ENCODE data around the gene COPZ2.
"Not testable (repeated sequence)": the region's sequence is repeated elsewhere in the genome, so short reads cannot be mapped to it uniquely, and the experiment has no call there.

Gene COPZ2

DNA sequence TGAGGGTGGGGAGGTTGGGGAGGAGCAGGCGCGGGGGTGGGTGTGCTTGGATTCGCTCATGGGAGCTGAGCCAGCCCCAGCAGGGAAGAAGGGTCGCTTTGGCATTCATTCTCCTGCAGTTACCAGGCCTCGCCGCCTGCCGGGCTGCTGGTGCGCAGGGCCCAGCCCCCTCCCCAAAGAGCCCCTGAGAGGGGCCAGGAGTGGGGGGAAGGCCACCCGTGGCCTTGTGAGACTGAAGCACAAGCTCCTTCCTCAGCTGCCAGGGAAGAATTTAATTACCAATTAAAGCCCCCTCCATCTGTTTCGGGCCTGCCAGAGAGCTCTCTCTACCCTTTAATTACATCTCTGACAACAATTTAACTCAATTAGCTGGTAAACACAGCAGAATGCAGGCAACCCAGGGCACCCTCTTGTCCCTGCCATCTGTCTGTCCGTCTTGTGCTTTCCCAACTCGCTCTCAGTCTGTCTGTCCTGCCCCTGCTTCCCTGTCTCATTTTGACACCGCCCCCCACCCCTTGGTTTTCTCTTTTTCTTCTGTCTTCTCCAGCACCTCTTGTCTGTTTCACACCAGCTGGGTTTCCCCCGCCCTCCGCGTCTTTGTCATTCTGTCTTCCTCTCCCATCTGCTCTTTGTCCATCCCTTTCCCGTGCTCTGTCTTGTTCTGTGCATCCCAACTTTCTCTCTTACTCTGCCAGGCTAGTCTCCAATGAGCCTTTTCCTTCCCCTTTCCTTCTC, 34.0 kb downstream of the COPZ2 start:
- DNase-seq, result no peak

DNA sequence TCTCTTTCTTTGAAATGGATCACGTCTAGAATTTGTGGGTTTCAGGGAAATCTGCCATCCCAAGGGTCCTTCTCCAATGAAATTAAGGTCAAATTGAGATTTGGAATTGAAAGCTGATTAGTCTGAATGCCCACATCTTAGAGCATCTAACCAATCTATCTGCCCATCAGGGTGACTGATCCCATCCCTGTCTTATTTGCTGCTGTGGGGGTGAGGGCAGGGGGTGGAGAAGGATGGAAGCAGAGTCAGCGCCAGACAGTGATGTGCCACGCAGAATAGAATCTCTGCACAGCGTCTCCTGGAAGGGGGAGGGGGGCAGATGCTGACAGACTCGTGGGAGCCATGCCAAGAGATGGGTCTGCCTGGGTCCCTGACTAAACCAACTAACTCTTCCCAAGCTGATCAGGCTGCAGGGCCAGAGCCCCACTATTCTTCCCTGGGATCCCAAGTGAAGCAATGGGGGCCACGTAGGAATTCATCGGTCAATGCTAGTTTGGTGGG, 34.6 kb downstream of the COPZ2 start:
- DNase-seq, result no peak

DNA sequence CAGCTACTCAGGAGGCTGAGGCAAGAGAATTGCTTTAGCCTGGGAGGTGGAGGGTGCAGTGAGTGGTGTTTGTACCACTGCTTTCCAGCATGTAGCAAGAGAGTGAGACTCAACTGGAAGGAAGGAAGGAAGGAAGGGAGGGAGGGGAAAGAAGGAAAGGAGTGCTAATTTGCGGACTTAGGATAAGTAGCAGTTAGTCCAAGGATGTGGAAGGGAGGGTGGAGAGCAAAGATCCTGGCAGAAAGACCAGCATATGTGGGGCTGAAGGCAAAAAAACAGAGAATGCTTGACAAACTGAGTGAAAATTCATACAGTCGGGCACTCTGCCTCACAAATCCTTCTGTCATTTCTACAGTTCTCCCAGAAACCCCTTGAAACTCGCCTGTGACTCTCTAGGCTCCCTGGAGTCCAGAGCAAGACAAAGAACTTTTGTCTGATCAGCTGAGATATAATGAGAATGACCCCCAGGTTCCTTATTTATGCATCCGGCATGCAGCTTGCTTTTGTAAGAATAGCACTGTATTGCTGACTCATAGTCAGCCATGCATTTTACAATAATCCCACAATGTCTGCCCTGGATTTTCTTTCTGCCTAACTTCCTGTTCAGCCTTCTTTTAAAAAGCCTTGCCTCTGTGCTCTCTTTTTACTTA, 35.2 kb downstream of the COPZ2 start:
- DNase-seq, result peak; percentile 95

DNA sequence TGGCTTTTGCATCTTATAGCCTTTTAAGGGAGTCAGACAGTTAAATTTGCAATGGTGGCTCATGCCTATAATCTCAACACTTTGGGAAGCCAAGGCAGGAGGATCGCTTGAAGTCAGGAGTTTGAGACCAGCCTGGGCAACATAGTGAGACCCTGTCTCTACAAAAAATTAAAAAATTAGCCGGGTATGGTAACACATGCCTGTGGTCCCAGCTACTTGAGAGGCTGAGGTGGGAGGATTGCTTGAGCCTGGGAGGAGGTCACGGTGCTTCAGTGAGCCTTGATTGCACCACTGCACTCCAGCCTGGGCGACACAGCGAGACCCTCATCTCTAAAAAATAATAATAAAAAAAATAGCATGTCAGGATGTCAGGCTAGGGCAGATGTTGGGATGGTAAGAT, 35.9 kb downstream of the COPZ2 start:
- not testable (repeated sequence) for DNase-seq

DNA sequence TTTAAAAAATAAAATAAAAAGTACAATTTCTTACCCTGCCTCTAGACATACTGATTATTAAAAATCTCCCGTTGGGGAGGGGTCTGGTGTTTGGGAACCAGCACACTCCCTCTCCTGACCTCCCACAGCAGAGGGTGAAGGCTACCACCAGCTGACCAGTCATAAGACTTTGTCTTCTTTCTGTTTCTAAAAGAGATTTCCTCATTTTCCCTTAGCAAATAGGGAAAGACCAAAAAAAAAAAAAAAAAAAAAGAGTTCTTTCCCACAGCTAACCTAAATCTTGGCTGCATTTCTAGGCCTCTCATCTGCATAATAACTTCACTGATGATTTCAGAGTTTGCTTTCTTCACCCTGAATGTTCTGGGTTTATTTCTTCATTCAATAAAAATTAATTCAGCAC, 36.4 kb downstream of the COPZ2 start:
- DNase-seq, result peak; percentile 50

DNA sequence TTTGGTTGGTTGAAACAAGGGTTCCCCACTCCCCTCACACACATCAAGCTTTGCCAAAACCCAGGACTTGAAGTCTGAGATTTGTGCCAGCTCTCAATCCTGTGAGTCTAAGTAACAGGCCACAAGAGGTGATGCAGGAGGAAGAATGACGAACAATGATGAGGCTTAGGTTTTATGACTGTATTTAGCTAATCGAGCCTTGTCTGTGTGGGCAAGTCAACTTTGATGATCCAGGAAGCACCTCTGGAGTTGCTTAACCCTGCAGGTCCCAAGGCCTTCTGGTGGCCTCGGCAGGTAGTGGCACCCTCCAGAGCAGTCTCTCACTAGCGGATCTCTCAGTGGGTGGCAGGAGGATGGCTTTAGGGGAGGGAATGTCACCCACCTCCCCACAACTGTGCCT, 38.0 kb downstream of the COPZ2 start:
- DNase-seq, result peak; percentile 48

DNA sequence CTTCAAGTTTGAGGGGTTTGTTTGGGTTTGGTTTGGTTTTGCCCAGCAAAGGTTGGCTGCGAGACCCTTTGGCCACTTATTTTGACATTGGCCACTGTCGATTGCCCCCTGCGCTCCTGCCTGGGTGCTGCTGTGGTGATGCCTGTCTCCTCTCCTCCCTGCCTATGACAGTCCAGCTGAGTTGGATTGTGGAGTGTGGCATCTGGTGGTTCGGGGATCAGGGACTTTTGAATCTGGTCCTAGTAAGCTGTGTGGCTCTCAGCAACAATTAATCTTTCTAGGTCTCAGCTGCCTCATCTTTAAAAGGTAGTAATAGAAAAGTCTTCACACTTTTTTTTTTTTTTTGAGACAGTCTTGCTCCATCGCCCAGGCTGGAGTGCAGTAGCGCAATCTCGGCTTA, 39.6 kb downstream of the COPZ2 start:
- DNase-seq, result no peak

DNA sequence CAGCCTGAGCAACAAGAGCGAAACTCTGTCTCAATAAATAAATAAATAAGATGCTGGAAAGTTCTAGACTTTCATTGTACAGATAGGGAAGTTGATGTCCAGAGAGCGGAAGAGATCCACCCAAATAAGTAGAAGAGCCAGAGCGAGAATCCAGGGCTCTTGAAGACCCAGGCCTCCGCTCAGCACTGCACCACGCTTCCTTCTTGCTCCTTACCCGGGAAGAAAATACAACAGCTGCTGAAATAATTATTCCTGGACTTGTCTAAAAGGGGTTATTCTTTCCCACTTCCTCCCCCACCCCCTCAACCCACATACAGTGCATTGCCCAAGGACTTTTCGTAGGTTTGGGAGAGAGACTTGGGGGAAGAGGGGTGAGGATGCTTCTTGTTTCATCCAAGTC, 40.0 kb downstream of the COPZ2 start:
- no peak for DNase-seq

DNA sequence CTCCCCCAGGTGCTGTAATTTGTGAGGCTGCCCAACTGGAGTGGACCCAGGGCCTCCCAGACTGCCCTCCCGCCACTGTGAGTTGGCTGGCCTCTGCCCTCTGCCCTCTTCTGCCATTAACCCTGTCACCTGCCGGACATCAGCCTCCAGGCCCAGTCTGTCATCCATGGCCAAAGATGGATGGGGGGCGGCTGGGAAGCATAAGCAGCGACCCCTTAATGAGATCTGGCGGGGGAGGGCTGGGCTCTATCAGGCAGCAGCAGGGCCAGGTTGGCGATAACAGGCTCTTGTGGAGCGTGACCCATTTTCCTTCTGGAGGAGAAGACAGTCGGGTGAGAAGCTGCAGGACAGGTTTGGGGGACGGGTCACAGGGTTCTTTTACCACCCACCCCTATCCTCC, 41.4 kb downstream of the COPZ2 start:
- no peak for DNase-seq

DNA sequence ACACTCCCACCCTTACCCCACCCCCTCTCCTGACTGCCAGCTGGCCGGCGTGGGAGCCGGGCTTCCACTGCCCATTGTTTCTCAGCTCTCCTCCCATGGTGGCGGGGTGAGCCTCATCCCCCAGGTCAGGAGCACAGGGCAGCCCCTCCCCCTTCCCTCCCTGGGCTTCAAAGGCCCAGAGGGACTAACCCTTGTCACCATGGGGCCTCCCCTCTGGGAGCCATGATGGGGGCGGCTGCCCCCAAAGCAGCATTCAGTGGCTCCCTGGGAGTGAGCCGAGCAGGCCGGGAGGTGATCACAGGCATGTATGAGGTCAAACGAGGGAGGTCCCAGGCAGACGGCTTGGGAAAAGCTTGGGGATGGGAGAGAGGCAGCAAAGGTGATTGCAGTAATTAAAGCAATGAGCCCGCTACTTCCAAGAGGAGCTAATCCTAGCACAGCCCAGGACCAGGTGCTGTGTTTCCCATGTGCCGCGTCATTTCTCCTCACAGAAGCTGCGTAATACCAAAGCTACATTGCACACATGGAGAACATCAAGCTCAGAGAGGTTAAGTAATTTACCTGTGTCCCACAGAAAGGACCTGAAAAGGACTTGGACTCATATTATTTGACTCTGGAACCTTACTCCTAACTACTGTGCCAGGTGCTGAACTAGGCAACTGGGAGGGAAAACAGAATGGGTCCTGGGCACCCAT, 42.2 kb downstream of the COPZ2 start:
- no peak for DNase-seq

DNA sequence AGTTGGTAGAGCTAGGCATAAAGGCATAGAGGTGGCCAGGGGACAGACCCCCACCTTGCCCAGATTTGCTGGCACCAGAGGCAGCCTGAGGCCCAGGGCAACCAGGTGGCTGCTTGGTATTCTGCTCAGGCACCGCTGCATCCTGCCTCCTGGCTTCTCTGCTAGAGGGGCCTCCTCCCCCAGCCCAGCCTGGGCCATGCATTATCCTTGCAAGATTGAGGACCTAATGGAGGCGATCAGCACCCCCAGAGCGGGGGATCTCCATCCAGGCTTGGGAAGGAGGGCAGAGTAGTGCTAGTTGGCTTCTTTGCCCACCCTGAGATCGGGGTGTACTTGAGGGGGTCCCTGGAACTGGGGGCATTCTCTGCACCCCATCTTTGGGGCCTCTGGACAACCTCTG, 42.9 kb downstream of the COPZ2 start:
- DNase-seq, result no peak

DNA sequence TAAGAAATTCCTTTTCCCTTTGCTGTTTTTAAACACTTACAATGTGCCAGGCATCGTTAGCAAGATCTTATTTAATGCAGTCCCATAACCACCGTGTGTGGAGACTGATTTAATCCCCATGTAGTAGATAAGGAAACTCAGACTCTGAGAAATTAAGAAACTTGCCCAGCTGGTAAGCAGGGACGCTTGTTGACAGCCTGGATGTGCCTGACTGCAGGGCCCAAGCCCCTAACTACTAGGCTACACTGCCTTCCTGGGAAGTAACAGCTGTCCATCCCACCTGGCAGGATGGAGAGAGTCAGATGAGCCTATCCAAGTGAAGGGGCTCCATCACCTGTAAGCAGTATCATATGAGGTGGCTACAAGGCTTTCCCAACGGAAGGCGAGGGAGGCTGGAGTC, 43.6 kb downstream of the COPZ2 start:
- no peak for DNase-seq

DNA sequence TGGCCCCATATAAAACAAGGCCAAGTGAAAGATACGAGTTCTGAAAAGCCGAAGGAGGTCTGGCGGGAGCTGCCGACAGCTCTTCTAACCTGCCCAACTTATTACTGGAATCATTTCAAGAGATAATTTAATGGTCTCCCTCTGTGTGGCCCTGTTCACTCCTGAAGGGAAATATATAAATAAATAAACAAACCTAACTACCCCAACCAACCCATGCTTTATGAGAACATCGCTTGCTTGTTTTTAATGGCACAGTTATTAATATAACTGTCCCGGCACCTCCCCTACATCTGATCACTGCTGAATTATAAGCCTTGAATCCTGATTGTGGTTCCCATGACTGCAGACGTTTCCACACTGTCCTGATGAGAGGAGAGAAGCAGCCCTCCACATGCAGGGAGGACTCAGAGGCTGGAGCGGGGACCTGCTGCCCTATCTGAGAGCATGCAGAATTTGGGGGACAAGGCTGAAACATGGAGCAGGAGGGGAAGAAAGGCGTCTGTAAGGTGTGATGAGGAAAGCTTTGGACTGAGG, 44.5 kb downstream of the COPZ2 start:
- DNase-seq, result no peak

DNA sequence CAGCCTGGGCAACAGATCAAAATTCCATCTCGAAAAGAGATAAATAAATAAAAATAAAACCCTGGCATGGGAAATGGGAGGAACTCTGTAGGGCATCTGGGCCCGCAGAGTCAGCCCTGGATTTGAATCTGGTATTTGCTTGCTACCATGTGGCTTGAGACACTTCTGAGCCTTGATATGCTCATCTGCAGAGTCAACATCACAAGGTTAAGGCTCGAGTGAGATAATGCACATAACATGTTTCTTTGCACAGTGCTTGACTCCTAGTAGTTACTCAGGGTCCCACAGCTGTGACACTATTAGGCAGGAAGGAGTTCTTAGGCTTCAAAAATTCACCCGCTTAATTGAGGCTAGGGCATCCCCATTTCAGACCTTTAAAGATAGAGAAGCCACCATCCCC, 45.4 kb downstream of the COPZ2 start:
- no peak for DNase-seq

DNA sequence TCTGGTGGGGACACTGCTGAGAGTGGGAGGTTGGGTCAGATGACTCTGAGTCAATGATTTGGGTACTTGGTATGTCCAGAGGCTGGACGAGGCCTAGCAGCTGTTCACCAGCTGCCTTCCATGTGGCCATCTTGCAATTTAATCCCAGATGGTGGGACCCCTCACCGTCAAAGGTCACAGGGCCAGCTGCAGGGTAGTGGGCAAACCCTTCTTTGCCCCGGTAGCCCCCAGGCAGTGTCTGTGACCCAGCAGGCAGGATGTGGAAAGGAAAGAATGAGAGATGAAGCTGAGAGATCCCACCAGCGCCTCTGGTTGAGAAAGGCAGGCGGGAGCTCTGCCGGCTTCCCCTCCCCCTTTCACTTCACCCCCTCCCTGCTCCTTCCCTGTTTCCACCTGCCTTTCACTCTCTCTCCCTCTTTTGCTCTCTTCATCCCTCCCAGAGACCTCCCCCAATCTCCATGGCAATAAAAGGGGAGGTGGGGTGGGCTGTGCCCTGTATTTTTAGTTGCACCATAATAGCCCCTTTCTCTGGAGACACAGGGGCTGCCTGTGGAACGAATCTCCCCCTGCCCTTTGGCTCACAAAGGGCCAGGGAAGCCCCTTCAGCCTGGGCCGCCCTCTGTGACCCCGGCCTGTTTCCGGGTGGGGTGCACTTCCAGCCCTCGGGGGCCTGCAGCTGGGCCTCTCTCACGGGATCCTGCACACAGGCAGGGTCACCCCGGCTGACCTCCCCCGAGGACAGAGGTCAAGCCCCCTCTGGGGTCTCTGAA, 46.5 kb downstream of the COPZ2 start:
- no peak for DNase-seq

DNA sequence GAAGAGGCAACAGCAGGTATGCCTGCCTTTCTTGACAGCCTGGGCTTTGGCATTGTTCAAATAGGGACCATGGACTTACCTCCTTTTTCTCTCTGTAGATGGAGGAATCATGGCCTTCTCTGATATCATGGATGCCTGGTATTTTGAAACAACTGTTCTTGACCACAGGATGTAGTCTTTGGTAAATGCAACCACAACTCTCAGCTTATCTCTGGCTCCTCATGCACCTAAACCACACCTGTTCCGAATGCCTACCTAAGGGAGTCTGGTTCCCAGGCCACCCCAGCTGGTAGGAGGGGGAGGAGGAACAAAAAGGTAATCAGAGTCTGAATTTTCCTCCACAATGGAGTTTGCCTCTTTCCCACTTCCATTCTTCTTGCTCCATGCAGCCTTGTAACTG, 47.9 kb downstream of the COPZ2 start:
- DNase-seq, result no peak

DNA sequence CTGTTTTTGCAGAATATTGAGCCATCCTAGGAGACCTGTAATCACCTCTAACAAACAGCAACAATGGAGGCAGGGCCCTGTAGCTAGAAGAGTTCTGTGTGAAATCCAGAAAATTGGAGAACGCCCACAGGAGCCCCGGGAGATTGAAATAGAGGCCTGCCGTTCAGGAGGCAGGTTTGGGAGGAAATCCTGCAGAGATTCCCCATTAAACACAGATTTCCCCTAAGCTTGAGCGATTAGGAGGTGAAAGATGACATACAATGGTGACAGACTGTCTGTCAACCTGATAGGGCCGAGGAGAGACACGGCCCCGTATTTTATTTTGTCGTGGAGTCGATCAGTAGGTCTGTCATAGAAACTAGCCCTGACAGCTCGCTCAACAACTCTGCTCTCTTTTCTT, 48.4 kb downstream of the COPZ2 start:
- no peak for DNase-seq

DNA sequence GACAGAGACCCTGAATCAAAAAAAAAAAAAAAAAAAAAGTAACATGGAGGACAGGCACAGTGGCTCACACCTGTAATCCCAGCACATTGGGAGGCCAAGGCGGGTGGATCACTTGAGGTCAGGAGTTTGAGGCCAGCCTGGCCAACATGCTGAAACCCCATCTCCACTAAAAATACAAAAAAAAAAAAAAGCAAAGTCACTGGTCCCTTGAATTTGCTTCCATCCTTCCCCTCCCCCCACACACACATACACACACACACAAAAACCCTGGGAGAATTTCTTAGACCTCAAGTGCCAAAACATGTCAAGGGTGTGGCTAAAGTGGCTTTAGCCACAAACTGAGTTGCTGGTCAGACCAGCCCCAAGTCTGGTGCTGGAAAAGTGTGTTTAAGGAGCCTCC, 49.2 kb downstream of the COPZ2 start:
- peak; percentile 24 for DNase-seq

DNA sequence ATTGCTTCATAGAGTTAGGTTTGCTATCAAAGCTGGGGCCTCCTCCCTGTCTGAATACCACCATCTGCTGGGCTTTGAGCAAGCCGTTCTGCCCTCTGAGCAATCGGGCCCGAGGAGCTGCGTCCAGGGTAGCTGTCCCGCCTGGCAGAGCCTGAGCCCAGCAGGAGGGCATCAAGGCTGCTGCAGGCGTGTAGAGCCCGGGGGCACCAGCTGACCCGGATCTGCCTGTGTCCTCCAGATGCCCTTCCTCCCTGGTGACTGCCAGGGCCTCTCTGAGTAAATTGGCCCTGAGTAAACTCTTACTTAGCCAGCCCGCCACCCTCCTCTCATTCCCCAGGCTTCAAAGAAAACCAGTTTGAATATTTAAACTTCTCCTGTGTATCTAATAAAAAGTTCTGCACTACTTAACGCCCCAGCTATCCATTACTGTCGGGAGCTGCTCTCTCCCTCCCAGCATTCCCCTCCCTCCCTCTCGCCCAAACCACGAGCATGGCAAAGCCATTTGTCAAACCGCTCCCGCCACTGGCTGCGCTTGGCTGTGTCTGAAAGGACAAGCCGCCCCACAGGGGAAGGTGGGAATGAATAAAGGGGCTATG, 50.3 kb downstream of the COPZ2 start:
- DNase-seq, result no peak

DNA sequence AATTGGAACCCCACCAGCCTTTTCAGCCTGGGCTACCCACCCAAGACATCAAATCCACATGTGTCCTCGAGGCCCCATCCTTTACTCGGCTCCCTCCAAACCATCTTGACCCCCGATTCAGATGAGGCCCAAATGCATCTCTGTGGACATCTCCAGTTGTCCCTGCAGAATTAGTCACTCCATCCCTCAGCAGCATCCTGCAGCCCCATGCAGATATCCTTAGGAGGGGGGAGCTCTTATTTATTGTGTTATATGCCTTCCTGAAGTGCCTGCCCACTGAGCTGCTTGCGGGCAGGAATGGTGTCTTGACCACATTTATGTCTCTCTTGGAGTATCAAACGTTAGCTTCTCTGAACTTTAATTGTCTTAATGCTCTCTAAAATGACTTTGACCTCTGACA, 51.1 kb downstream of the COPZ2 start:
- no peak for DNase-seq

DNA sequence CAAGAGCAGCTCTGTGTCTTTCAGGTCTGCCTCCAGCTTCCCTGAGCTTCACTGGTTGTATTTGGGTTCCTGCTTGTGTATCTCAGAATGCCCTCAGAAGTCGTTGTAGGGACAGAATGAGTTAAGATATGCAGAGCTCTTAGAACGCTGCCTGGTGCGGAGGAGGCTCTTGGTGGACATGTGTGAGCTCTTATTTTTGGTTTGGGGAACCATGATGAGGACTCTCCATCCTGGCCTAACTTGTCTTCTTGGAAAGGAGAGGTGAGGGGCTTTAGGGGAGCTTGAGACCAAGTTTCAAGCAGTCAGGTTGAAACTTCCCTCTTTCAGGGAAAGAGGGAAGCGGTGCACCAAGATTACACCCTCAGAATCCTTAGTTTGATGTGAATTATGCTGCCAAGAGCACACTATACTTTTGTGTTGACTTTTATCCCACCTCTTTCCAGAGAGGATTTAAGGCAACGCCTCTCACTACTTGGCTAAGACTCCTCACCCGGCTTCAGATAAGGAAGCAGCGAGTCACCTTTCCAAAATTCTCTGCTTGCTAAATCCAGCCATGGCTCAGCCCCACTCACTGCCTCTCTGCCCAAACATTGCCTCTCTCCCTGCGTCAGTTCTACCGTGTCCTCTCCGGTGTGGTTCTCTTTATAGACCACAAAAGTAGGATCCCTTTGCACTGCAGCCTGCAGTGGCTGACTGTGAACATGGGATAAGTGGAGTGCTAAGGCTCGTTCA, 53.9 kb downstream of the COPZ2 start:
- DNase-seq, result no peak

Measured in MV-4-11 (cell line).